Medulla oblongata (tissue), 1 donor: ENCODE measurements around the gene WDR36.

ENCODE experiments used
- DNase-seq: peaks from one replicate; pipeline ENCODE4 v3.0.0-alpha.2; 2015; ENCODE audit errors: extremely low spot score

The WDR36 gene

GRCh38 chr5:111106320-111106948 lies 14.3 kb downstream of the WDR36 start:
- DNase-seq, result no peak

GRCh38 chr5:111107371-111107770 lies 15.2 kb downstream of the WDR36 start:
- DNase-seq, result no peak

DNA sequence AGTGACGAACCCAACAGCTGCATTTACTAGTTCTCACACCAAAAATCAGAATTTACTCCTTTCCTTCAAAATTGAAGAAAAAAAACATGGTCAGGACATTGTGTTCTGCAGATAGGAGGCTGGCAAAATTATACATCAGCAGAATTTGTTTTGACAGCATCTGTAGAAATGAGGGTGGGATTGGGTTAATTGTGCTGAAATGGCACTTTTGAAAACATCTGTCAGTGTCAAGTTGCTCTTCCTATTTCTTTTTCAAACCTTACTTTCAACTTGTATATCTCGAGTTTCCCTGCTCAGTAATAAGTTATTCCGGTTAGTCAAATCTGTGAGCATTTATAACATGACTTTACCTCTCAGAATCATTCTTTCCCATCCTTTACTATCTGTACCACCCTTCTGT lies 19.8 kb downstream of the WDR36 start:
- DNase-seq, result no peak

- DNase-seq, result no peak
Measured at GRCh38 chr5:111113678-111114077, 21.5 kb downstream of the WDR36 start.

GRCh38 chr5:111115229-111115628 lies 23.1 kb downstream of the WDR36 start:
- no peak for DNase-seq

GRCh38 chr5:111116550-111116949 lies 24.4 kb downstream of the WDR36 start:
- no peak for DNase-seq

- no peak for DNase-seq
Measured at GRCh38 chr5:111117136-111117535, 25.0 kb downstream of the WDR36 start.

DNA sequence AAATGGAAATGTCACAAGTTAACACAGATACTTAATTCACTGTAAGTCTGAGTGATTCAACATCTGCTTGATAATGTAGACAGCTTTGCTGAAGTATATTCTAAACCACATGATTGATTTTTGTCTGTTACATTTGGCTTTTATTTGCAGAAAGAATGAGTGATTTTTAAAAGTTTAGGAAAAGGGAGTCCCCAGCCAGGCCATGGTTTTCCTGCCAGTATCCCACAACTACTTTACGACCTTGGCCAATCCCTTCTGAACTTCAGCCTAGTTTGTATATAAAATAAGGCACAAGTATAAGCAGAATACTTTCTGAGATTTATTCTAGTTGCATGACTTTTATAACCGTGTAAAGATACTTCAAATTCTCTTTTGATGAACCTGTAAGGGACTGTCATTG lies 27.1 kb downstream of the WDR36 start:
- no peak for DNase-seq

- DNase-seq, result no peak
Measured at GRCh38 chr5:111119856-111120255, 27.7 kb downstream of the WDR36 start.

GRCh38 chr5:111120911-111121310 lies 28.8 kb downstream of the WDR36 start:
- DNase-seq, result no peak

DNA sequence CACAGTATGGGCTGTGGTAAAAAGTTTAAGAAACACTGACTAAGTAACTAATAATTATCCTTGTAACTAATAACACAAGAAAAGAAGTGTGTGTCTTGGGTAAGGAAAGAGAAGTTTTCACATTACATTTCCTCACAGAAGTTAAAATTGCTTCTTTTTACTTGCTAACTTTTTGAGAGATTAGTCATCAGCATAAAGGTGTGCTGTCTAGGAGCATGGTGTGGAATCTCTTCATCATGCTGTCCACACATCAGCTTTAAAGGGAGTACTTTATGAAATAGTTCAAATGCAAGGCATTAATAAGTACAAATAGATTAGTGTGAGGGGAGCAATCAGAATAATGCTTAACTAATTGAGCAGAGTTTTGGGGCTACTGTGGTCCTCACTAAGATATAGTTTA lies 29.8 kb downstream of the WDR36 start:
- DNase-seq, result no peak

GRCh38 chr5:111122398-111122797 lies 30.2 kb downstream of the WDR36 start:
- no peak for DNase-seq

DNA sequence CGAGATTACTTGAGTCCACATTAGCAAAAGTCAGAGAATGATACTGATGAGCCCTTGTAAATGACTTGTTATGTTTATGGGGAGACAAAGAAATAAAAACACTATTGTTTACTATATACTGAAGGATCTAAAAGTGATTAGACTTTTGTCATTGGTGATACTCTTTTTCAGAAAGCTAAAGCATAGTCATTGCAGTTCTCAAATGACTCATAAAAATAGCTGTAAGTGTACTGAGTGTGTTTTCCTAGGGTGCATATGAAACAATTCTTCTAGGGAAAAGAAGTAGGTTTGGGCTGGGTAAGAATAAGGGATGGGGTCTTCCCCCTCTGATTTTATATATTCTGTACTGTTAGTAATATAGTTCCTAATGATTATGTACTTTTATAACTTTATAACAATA lies 32.6 kb downstream of the WDR36 start:
- no peak for DNase-seq

GRCh38 chr5:111126896-111127295 lies 34.7 kb downstream of the WDR36 start:
- no peak for DNase-seq

GRCh38 chr5:111127453-111128195 lies 35.5 kb downstream of the WDR36 start:
- no peak for DNase-seq

DNA sequence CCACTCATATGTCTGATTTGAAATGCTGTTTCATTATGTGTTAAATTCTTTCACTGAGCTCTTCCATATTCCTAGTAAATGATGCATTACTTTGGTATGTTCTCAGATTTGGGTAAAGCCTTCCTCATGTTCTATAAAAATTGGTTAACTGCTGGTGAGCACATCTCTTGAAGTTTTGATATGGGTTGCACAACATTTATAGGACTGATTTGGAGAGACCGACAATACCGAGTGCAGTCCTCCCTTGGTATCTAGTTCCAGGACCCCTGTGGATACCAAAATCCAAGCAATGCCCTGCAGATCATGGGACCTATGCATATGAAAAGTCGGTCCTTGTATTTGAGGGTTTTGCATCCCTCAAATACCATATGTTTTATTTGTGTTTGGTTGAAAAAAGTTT lies 37.8 kb downstream of the WDR36 start:
- no peak for DNase-seq

DNA sequence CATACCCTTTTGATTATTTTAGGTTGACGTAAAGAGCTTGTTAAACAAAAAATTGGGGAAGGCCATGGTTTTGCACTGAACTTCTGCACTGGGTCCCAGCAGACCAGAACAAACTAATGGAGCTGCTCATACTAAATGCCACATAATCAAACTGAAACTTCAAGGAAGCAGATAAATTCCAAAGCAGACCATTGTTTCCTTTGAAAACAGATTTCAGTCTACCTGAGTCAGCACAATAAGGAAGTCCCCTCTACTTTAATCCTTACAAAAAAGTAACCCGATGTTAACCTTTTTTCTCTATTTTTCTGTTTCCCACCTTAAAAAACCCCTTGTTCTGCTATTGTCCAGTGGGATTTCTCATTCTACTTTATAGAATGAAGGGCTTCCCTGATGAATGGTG lies 39.2 kb downstream of the WDR36 start:
- DNase-seq, result no peak

DNA sequence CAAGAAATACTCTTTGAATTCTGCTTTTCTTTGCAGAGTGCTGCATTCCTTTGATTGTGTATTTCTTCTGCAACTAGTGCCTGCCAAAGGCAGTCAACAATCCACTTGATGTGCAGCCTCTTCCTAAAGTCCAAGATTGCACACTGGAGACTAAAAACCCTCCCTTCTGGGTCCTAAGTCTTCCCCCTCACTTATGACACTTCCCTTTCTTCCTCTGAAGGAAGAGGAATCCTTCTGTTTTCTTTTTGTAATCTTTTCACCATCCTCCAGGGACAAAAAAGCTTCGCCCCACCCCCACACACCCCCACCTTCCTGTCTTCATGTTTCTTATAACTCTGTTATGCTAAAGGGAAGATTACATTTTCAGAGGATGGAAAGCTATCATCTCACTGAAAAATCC lies 39.9 kb downstream of the WDR36 start:
- no peak for DNase-seq

GRCh38 chr5:111132731-111133435 lies 40.7 kb downstream of the WDR36 start:
- DNase-seq, result no peak

DNA sequence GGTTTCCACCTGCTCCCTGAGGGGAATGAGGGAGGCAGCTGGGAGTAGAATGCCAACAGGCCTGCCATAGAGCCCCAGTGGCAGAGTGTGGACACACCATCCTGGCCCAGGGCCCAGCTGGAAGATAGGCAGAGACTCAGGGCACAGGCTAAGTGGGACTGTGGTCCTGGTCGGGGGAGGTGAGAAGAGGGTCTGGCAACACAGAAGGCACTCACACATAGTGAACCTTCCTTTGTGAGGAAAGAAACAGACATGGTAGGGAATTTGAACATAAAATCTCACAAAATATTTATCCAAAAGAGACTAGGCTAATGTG lies 41.2 kb downstream of the WDR36 start:
- DNase-seq, result no peak

DNA sequence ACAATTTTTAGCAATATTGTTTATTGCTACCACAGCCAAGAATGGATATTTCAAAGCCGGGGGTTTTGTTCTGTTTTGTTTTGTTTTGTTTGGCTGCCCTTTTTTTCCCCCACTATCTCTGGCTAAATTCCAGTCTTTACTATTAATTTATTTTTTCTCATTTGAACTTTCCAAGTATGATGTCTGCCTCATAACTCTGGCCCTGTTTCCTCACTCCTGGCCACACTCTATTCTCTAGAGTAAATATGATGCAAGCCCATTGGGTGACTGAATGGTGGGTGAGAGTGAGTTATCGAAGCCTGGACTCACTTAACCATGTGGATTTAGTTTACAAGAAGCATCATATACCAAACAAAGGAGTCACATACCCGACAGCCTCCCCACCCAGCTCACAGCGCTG lies 41.9 kb downstream of the WDR36 start:
- no peak for DNase-seq

- no peak for DNase-seq
Measured at GRCh38 chr5:111134864-111135263, 42.7 kb downstream of the WDR36 start.

DNA sequence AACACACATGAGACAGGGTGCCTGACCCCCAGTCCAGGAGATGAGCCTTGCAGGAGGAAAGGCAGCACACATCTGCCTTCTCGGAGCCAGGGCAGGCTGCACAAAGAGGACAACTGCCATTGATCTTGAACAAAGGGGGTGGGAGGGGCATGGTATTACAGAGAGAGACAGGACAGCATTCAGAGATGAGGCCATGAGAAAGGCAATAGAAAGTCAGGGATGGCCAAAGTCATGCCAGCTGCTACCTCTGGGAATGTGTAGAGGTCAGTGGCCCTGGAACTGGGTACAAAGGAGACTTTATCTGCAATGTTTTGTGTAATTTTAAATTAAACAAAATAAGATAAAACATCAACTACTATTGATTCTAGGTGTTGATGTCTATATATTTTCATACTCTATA lies 43.2 kb downstream of the WDR36 start:
- no peak for DNase-seq
